K562 (cell line): ENCODE measurements around the gene NUP88. TPM values are rescaled to one million over a fixed set of nuclear protein-coding genes. Genes with fewer than 3 reads are reported as not detected.

Experiments
- EP400 ChIP-seq: fragments of 450-650 bp; IDR thresholded peaks from 2 replicates; pipeline ENCODE4 v1.6.1; 2017; ENCODE audit warnings: antibody characterized with exemption, mild to moderate bottlenecking, moderate library complexity
- GATA2 ChIP-seq: sonication (generic); formaldehyde crosslinking; IDR thresholded peaks from 2 replicates; pipeline ENCODE4 v1.4.0; 2020; ENCODE audit warnings: mild to moderate bottlenecking, missing genetic modification reagents
- IFI16 ChIP-seq: fragments of 250-450 bp; sonication (Bioruptor Pico); IDR thresholded peaks from 2 replicates; pipeline ENCODE4 v2.1.2; 2022; ENCODE audit warnings: mild to moderate bottlenecking, inconsistent platforms
- NR2C2 ChIP-seq, 2 experiments: fragments of 200-800 bp in 1 of 2; sonication (Bioruptor generic) in 1 of 2; sonication (generic) in 1 of 2; formaldehyde crosslinking in 1 of 2; IDR thresholded peaks; 2 replicates each; pipeline versions ENCODE4 v1.6.1 to v1.8.0; 2016 to 2022; ENCODE audit warnings: mild to moderate bottlenecking in 1 of 2, missing compliant biosample characterization in 1 of 2, missing genetic modification characterization in 1 of 2, missing genetic modification reagents in 1 of 2
- POLR2H ChIP-seq: IDR thresholded peaks from 2 replicates; pipeline ENCODE4 v1.6.1; 2016; ENCODE audit warnings: missing genetic modification characterization, low read depth, mild to moderate bottlenecking, control low read depth, missing compliant biosample characterization, moderate library complexity
- RAD21 ChIP-seq, 2 experiments: fragments of 250-450 bp in 1 of 2; fragments of 450-650 bp in 1 of 2; sonication (Bioruptor Pico) in 1 of 2; formaldehyde crosslinking in 1 of 2; IDR thresholded peaks in 1 of 2; conservative IDR thresholded peaks in 1 of 2; 2 replicates each; pipeline versions ENCODE4 v1.4.0 to v1.8.0; 2020 to 2022; ENCODE audit warnings: mild to moderate bottlenecking in 2 of 2, moderate library complexity in 1 of 2
- SAP30 ChIP-seq: fragments of 200-600 bp; sonication (generic); IDR thresholded peaks from 2 replicates; pipeline ENCODE4 v1.6.1; 2012; ENCODE audit warnings: borderline replicate concordance, low read depth, mild to moderate bottlenecking, moderate library complexity, low read length, control low read depth, inconsistent platforms; ENCODE audit not compliant: insufficient read depth, poor library complexity, severe bottlenecking
- SIN3B ChIP-seq: fragments of 450-650 bp; IDR thresholded peaks from 2 replicates; pipeline ENCODE4 v1.6.1; 2017; ENCODE audit warnings: low read depth, mild to moderate bottlenecking, moderate library complexity
- SMARCB1 ChIP-seq: IDR thresholded peaks from 2 replicates; pipeline ENCODE4 v1.6.1; 2011; ENCODE audit warnings: improper control_type of control experiment, low read depth; ENCODE audit not compliant: insufficient read length
- TAF1 ChIP-seq: IDR thresholded peaks from 2 replicates; pipeline ENCODE4 v1.6.1; 2011; ENCODE audit warnings: mild to moderate bottlenecking, low read length, moderate library complexity; ENCODE audit not compliant: insufficient read depth, control insufficient read depth, severe bottlenecking; ENCODE audit errors: extremely low read depth
- TAL1 ChIP-seq: fragments of 450-650 bp; IDR thresholded peaks from 2 replicates; pipeline ENCODE4 v1.6.1; 2016; ENCODE audit warnings: mild to moderate bottlenecking
- ZBED1 ChIP-seq: IDR thresholded peaks from 2 replicates; pipeline ENCODE4 v1.6.1; 2014
- ZZZ3 ChIP-seq: fragments of 450-650 bp; IDR thresholded peaks from 2 replicates; pipeline ENCODE4 v1.6.1; 2016; ENCODE audit warnings: antibody characterized with exemption, mild to moderate bottlenecking, moderate library complexity
- polyA plus RNA-seq, 8 experiments: library from polyadenylated mRNA; depleted of rRNA in 4 of 8; stranded (reverse) in 5 of 8; unstranded in 3 of 8; fragments of >200 nt; fragmentation: Nextera tagmentation in 2 of 8; fragmentation: Illumina TruSeq in 1 of 8; extraction: Ambion mirVana in 2 of 8; extraction: Trizol in 1 of 8; gene quantifications; 2 replicates each; pipeline versions ENCODE4 v1.2.1 to v1.2.3, GENCODE V29; 2011 to 2014; ENCODE audit warnings: inconsistent platforms in 1 of 8, missing spikeins in 1 of 8
- total RNA-seq, 7 experiments: library from RNA; depleted of rRNA in 6 of 7; stranded (reverse); fragments of >200 nt in 6 of 7; fragmentation: Illumina TruSeq in 2 of 7; extraction: Trizol in 2 of 7; gene quantifications; 2 replicates each; pipeline versions ENCODE4 v1.2.1 to v1.2.3, GENCODE V29; 2011 to 2021; ENCODE audit warnings: low replicate concordance in 1 of 7
- TF ChIP-seq, protein P1 (sequence below): fragments of 450-650 bp; formaldehyde crosslinking; IDR thresholded peaks from 2 replicates; pipeline ENCODE4 v1.4.0; 2020; ENCODE audit warnings: mild to moderate bottlenecking, moderate library complexity
- TF ChIP-seq, protein P2 (sequence below): fragments of 450-650 bp; formaldehyde crosslinking; IDR thresholded peaks from 2 replicates; pipeline ENCODE4 v1.4.0; 2020; ENCODE audit warnings: mild to moderate bottlenecking, mixed read lengths

NUP88 gene
- total and polyA plus RNA-seq, 9 of the 15 experiments (the other 6 are each of a cell fraction or from before 2014, with no cell fraction given) = 59.9 to 160 (median 119) TPM

DNA sequence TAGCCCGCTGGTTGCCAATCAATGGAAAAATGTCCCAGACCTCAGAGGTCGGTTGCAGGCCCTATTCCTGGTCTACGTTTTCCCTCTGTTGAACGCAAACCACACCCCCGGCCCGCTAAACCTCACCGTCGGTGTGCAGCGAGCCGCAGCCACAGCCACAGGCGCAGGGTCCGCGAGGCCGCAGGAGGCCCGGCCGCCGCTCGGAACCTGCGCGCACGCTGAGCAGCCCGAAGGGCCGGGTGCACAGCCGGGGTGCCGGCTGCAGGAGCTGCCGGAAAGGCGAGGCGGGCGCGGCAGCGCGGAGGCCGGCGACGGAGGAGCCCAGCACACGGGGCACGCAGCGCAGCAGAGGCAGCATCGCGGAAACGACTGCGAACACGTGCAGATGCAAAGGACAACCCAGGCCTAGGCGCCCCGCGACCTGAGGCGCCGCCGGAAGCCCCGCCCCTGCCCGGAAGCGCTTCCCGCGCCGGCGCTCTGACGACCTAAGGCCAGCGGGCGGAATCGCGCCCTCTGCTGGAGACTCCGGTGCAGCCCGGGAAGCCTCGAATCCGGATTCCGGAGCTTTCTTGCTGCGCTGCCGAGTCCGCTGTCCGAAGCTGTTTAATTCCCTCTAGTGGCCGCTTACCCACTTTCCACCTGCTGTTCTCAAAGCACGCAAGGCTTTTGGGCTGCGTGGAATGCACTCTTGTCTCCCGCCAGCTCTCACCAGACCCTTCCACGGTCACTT, 19.4 kb upstream of the NUP88 start, which contains the start of gene C1QBP (continued):
- TF ChIP-seq IFI16 (CRISPR knock-in tag) (no peak), ZZZ3 (no peak), EP400 (peak; percentile 86), RAD21 (CRISPR knock-in tag; conservative IDR thresholded peaks at IDR 0.05 in 1 of 2, IDR thresholded peaks at IDR 0.05 in 1 of 2) (peak; percentile 54 to 77), SMARCB1 (no peak), GATA2 (CRISPR knock-in tag) (no peak), POLR2H (tag) (no peak), SIN3B (peak; percentile 80), NR2C2 (CRISPR knock-in tag; IDR thresholded peaks at IDR 0.05) (no peak; the same call in 1 of the 2 replicates), NR2C2 (tag; IDR thresholded peaks at IDR 0.05) (peak; percentile 92), ZBED1 (no peak), TAL1 (no peak), SAP30 (peak; percentile 93), TAF1 (peak; percentile 40)
- TF ChIP-seq, protein P1, sequence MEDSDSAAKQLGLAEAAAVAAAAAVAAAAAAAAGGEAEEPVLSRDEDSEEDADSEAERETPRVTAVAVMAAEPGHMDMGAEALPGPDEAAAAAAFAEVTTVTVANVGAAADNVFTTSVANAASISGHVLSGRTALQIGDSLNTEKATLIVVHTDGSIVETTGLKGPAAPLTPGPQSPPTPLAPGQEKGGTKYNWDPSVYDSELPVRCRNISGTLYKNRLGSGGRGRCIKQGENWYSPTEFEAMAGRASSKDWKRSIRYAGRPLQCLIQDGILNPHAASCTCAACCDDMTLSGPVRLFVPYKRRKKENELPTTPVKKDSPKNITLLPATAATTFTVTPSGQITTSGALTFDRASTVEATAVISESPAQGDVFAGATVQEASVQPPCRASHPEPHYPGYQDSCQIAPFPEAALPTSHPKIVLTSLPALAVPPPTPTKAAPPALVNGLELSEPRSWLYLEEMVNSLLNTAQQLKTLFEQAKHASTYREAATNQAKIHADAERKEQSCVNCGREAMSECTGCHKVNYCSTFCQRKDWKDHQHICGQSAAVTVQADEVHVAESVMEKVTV (CRISPR knock-in tag) = peak; percentile 47; the same call in 1 of the 2 replicates
- TF ChIP-seq, protein P2, sequence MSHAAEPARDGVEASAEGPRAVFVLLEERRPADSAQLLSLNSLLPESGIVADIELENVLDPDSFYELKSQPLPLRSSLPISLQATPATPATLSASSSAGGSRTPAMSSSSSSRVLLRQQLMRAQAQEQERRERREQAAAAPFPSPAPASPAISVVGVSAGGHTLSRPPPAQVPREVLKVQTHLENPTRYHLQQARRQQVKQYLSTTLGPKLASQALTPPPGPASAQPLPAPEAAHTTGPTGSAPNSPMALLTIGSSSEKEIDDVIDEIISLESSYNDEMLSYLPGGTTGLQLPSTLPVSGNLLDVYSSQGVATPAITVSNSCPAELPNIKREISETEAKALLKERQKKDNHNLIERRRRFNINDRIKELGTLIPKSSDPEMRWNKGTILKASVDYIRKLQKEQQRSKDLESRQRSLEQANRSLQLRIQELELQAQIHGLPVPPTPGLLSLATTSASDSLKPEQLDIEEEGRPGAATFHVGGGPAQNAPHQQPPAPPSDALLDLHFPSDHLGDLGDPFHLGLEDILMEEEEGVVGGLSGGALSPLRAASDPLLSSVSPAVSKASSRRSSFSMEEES = no peak
